GM12864 (cell line): ENCODE data around the gene GSG1L.

Experiments
- DNase-seq: peaks from one replicate; pipeline ENCODE4 v3.0.0-alpha.2; 2011; ENCODE audit warnings: low read depth
- H3K4me3 ChIP-seq: 2 replicates; pipeline ENCODE4 v1.5.1; 2011; ENCODE audit warnings: mild to moderate bottlenecking, low read depth, low read length, control low read depth
- TF ChIP-seq, protein P1 (sequence below): IDR thresholded peaks from 2 replicates; pipeline ENCODE4 v1.5.1; 2011; ENCODE audit warnings: low read depth, mild to moderate bottlenecking, moderate library complexity, low read length, control low read depth, inconsistent platforms; ENCODE audit errors: missing control alignments

GSG1L gene

GRCh38 chr16:27787665-27788064 is 275.8 kb downstream of the GSG1L start:
- DNase-seq, result no peak
- TF ChIP-seq, protein P1, sequence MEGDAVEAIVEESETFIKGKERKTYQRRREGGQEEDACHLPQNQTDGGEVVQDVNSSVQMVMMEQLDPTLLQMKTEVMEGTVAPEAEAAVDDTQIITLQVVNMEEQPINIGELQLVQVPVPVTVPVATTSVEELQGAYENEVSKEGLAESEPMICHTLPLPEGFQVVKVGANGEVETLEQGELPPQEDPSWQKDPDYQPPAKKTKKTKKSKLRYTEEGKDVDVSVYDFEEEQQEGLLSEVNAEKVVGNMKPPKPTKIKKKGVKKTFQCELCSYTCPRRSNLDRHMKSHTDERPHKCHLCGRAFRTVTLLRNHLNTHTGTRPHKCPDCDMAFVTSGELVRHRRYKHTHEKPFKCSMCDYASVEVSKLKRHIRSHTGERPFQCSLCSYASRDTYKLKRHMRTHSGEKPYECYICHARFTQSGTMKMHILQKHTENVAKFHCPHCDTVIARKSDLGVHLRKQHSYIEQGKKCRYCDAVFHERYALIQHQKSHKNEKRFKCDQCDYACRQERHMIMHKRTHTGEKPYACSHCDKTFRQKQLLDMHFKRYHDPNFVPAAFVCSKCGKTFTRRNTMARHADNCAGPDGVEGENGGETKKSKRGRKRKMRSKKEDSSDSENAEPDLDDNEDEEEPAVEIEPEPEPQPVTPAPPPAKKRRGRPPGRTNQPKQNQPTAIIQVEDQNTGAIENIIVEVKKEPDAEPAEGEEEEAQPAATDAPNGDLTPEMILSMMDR, result no peak

DNA sequence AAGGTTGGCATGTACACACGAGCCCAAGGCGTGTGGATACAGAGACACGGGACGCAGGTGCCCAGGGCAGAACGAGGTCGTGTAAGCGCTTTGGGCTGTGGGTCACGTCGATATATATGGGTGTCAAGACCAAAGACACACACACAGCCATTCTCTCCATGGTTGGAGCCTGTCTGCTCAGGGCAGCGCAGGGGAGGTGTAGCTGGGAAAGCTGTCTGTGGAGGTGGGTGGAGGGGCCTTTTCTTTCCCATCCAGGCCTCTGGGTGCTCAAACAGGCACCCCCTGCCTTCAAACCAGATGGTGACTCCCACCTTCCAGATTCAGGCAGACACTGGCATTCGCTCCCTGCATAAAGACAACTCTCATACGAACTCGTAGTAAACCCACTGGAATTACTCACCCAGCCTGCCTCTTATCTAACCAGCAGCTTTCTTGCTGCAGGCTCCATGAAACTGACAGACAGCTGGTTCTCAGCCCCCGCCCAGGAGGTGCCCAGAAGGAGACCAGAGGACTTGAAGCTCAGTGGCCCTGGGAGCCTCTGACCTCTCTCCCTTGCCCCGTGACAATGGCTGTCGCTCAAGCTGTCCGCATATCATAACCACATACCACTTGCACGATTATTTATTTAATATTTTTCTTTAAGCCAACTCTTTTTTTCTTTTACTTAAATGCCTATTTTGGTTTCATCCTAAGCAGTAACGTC is 276.4 kb downstream of the GSG1L start:
- TF ChIP-seq, protein P1, result no peak
- no peak overlapping the region for H3K4me3 ChIP-seq
- DNase-seq, result no peak

More at GRCh38 chr16:27787665-27788064, 275.8 kb downstream of the GSG1L start:
- H3K4me3 ChIP-seq, result no peak overlapping the region

DNA sequence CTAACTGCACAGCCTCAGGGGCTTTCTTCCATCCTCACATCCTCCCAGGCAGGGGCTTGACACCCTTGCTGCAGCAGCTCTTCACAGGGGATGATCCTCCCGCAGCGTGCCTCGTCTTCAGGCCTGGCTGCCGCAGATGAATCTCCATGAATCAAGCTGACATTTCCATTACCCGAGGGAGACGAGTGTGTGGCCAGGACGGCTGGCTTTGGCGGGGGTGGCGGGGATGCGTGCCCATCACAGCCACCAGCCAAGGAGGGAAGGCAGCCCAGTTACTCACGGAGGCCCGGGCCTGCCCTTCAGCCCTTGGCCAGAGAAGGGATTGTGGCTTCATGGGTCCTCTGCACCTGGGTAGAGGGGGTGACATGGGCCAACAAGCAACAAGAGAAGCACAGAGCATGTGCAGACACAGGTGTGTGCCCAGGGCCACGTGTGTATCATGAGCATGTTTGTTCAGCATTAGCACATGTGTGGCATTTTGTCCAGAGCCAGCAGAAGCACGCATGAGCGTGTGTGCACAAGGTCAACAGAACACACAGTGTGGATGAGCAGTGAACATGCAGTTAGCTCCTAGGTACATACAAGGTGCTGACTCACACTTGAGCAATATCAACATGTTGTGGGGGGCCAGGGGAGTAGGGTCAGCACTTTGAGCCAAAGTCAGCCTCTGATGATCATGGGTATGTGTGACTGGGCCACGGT is 277.1 kb downstream of the GSG1L start:
- no peak for DNase-seq
- TF ChIP-seq, protein P1, result no peak
- no peak overlapping the region for H3K4me3 ChIP-seq

- TF ChIP-seq, protein P1, result no peak
- no peak for DNase-seq
- H3K4me3 ChIP-seq, result no peak overlapping the region
These were observed 278.2 kb downstream of the GSG1L start for GRCh38 chr16:27785307-27785678.

- DNase-seq, result no peak
- TF ChIP-seq, protein P1, result no peak
- no peak overlapping the region for H3K4me3 ChIP-seq
These were observed 278.9 kb downstream of the GSG1L start for GRCh38 chr16:27784351-27785306.

DNA sequence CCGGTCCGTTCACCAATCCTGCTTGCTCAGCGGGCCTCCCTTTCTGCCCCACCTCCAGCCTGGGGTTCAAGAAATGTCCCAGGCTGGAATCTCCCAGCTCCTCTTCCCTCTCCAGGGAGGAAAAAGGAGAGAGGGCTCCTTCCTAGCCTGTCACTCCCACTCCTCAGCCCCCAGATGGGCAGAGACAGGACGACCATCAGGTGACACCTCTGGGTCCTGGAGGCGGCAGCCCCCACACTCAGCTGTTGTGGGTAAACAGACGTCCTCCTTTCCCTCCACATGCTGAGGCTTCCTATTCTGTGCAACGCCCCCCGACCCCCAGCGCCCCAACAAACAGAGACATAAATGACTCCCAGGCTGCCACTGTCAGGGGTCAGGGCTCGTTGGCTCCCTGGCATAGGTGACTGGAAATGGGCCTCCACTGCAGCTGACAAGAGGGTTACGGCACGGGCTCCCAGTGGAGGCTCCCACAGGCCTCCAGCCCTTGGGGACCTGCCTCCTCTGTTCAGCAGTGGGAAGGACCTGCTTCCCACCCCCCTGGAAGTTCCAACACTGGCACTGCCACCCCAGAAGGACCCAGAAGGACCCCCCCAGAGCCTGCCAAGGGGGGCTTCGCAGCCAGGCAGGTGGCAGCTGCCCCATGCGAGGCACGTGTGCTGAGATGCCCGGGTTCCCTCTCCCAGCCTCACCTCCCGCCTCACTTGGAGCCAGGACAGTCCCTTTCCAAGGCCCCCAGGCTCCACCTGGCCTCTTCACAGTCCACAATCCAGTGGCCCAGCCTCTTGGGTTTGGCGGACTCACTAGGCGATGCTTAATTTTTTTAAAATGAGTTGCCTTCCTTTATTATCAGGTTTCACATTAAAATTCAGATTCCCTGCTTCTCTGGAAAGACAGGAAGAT is 281.3 kb downstream of the GSG1L start:
- TF ChIP-seq, protein P1, result no peak
- no peak for DNase-seq

More for the DNA sequence above, 281.3 kb downstream of the GSG1L start:
- H3K4me3 ChIP-seq, result no peak overlapping the region
